ENCODE data around the gene LRRC4C. TPM values are rescaled to one million over a fixed set of nuclear protein-coding genes. Genes with fewer than 3 reads are reported as not detected.
A peak's percentile ranks its signal among the peaks of the same experiment; 100 is the strongest.

The LRRC4C gene
- total RNA-seq, 1 donor from 2014 or later, result 1.5 TPM

DNA sequence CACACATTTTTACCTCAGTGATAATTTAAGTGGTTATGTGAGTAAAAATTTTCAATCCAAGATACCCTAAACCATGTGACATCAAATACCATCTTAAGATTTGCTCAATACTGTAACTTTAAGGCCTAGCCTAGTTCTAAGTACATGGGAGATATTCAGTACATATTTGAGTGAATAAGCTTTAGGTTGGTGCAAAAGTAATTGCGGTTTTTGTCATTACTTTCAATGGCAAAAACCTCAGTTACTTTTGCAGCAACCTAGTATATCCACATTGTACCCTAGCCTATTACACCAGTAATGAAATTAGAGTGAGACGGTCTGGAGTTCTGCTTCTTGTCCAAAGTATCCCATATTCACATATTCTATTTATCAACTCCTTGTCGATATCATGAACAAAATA lies 700.1 kb downstream of the LRRC4C start:
- TF ChIP-seq CTCF (IDR thresholded peaks at IDR 0.05; ENCODE audit: insufficient read depth, low read length, poor library complexity, severe bottlenecking), result no peak
- H3K36me3 ChIP-seq (ENCODE audit: control insufficient read depth, insufficient read depth, low read length), result no peaks in the 10 kb centered on the region

GRCh38 chr11:40754297-40754696 lies 705.2 kb downstream of the LRRC4C start:
- no peaks in the 10 kb centered on the region for H3K27me3 ChIP-seq (ENCODE audit: control insufficient read depth, insufficient read depth, low read length)
- no peaks in the 10 kb centered on the region for H3K36me3 ChIP-seq (ENCODE audit: control insufficient read depth, insufficient read depth, low read length)
- no peak overlapping the region for H3K4me3 ChIP-seq (ENCODE audit: low read depth, low read length)
- DNase-seq (ENCODE audit: low read depth), result no peak
- TF ChIP-seq CTCF (IDR thresholded peaks at IDR 0.05; ENCODE audit: insufficient read depth, low read length, poor library complexity, severe bottlenecking), result no peak

More for the DNA sequence above, 700.1 kb downstream of the LRRC4C start:
- Histone ChIP-seq H3K27me3 (ENCODE audit: control insufficient read depth, insufficient read depth, low read length) (no peaks in the 10 kb centered on the region), H3K4me3 (ENCODE audit: low read depth, low read length) (no peak overlapping the region)
- no peak for DNase-seq (ENCODE audit: low read depth)

GRCh38 chr11:40746282-40746681 lies 713.2 kb downstream of the LRRC4C start:
- H3K36me3 ChIP-seq (ENCODE audit: control insufficient read depth, insufficient read depth, low read length), result no peaks in the 10 kb centered on the region
- no peak overlapping the region for H3K4me3 ChIP-seq (ENCODE audit: low read depth, low read length)
- no peaks in the 10 kb centered on the region for H3K27me3 ChIP-seq (ENCODE audit: control insufficient read depth, insufficient read depth, low read length)
- no peak for TF ChIP-seq CTCF (IDR thresholded peaks at IDR 0.05; ENCODE audit: insufficient read depth, low read length, poor library complexity, severe bottlenecking)
- DNase-seq (ENCODE audit: low read depth), result no peak

- TF ChIP-seq CTCF (IDR thresholded peaks at IDR 0.05; ENCODE audit: insufficient read depth, low read length, poor library complexity, severe bottlenecking), result no peak
- no peaks in the 10 kb centered on the region for H3K27me3 ChIP-seq (ENCODE audit: control insufficient read depth, insufficient read depth, low read length)
- no peak overlapping the region for H3K4me3 ChIP-seq (ENCODE audit: low read depth, low read length)
- no peaks in the 10 kb centered on the region for H3K36me3 ChIP-seq (ENCODE audit: control insufficient read depth, insufficient read depth, low read length)
- DNase-seq (ENCODE audit: low read depth), result no peak
Measured at GRCh38 chr11:40732132-40732531, 727.3 kb downstream of the LRRC4C start.

DNA sequence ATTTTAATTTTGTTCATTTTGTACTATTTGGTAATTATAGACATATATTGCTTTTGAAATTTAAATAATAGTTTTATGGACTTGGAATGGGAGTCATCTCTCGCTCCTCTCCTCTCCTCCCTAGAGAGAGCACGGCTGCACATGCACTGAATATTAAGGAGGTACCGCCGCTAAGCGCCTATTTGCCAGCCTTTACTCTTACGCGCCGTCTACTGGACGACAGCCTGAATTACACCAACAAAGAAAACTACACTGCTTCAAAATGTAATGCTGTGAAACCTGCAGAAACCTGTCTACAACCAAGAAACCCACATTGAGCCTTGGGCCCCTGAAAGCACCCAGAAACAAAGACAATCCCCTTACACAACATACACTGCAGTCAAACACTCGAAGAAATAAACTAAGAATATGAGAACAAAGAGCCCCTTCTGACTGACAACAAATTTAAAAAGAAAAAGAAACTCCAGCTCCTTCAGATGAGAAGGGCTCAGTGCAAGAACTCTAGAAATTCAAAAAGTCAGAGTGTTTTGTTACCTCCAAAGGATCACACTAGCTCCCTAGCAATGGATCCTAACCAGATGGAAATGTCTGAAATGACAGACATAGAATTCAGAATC lies 737.2 kb downstream of the LRRC4C start:
- peak; percentile 1 for DNase-seq (ENCODE audit: low read depth)
- Histone ChIP-seq H3K27me3 (ENCODE audit: control insufficient read depth, insufficient read depth, low read length) (no peaks in the 10 kb centered on the region), H3K36me3 (ENCODE audit: control insufficient read depth, insufficient read depth, low read length) (no peaks in the 10 kb centered on the region), H3K4me3 (ENCODE audit: low read depth, low read length) (no peak overlapping the region)
- TF ChIP-seq CTCF (IDR thresholded peaks at IDR 0.05; ENCODE audit: insufficient read depth, low read length, poor library complexity, severe bottlenecking), result peak; percentile 81

Measured in kidney epithelial cell (primary cell).